Heart right ventricle (tissue), 16 donors: Measurements from ENCODE around the gene TMEM63A. TPM values are rescaled to one million over a fixed set of nuclear protein-coding genes. Genes with fewer than 3 reads are reported as not detected.
"Not testable (repeated sequence)": the region's sequence is repeated elsewhere in the genome, so short reads cannot be mapped to it uniquely, and the experiment has no call there.

Experiments used
- ATAC-seq, 8 donors: fragments of 200-7000 bp; cut with Tn5 transposase; one replicate each; pipeline ENCODE4 v1.9.1; 2020; ENCODE audit warnings: mild to moderate bottlenecking in 8 of 8, moderate library complexity in 8 of 8, moderate number of reproducible peaks in 1 of 8
- DNase-seq, 2 donors: peaks; one replicate each; pipeline ENCODE4 v3.0.0-alpha.2; 2020
- H3K27ac ChIP-seq, 10 donors: fragments of 200-600 bp; sonication (generic) in 2 of 10; one replicate each; pipeline versions ENCODE4 v1.5.0 to v1.8.0; 2020 to 2022; ENCODE audit warnings: mild to moderate bottlenecking in 3 of 10
- H3K27me3 ChIP-seq, 7 donors: fragments of 200-600 bp; one replicate each; pipeline ENCODE4 v1.8.0; 2021 to 2022; ENCODE audit warnings: mild to moderate bottlenecking in 2 of 7
- H3K36me3 ChIP-seq, 9 donors: fragments of 200-600 bp; sonication (generic) in 1 of 9; one replicate each; pipeline versions ENCODE4 v1.5.0 to v1.8.0; 2020 to 2022; ENCODE audit warnings: mild to moderate bottlenecking in 2 of 9
- H3K4me1 ChIP-seq, 9 donors: fragments of 200-600 bp; sonication (generic) in 1 of 9; one replicate each; pipeline versions ENCODE4 v1.5.0 to v1.8.0; 2020 to 2022; ENCODE audit warnings: mild to moderate bottlenecking in 4 of 9
- H3K4me3 ChIP-seq, 10 donors: fragments of 200-600 bp; sonication (generic) in 2 of 10; one replicate each; pipeline versions ENCODE4 v1.5.0 to v1.8.0; 2020 to 2022; ENCODE audit warnings: mild to moderate bottlenecking in 7 of 10, moderate library complexity in 2 of 10
- H3K9me3 ChIP-seq, 11 donors: fragments of 200-600 bp in 10 of 11; sonication (generic) in 2 of 11; one replicate each; pipeline versions ENCODE4 v1.5.0 to v1.8.0; 2013 to 2022; ENCODE audit warnings: mild to moderate bottlenecking in 2 of 11, control low read depth in 1 of 11, moderate library complexity in 1 of 11
- WGBS, 2 donors: extraction: QIAGEN DNeasy Blood & Tissue Kit; methylation state at CpG; one replicate each; pipeline ENCODE4 v1.1.7; 2013; ENCODE audit warnings: inconsistent platforms in 1 of 2; 5-methylcytosine and 5-hydroxymethylcytosine counted together
- intact Hi-C, 10 donors: fragments of 100-400 bp; cut with DNase I; formaldehyde crosslinking; loops; one replicate each; pipeline versions ENCODE4 v1.11.1 to v1.14.2; 2022
- polyA plus RNA-seq, 2 donors: library from polyadenylated mRNA; stranded (reverse); fragments of 200-250 nt; gene quantifications; one replicate each; pipeline ENCODE4 v1.2.3, GENCODE V29; 2013
- total RNA-seq, 10 donors: library from RNA; stranded (reverse); fragmentation: NEBNext Ultra II Directional in 3 of 10; extraction: Animal tissue kit (Norgen Biotek cat#: 25700) in 3 of 10; gene quantifications; one replicate each; pipeline versions ENCODE4 v1.2.1 to v1.2.4, GENCODE V29; 2021 to 2023
- TF ChIP-seq, protein P1 (sequence below), 9 donors: fragments of 200-600 bp; sonication (generic) in 2 of 9; IDR thresholded peaks; one replicate each; pipeline versions ENCODE4 v1.5.0 to v1.8.0; 2021 to 2022; ENCODE audit warnings: antibody characterized with exemption in 9 of 9, mild to moderate bottlenecking in 5 of 9, moderate library complexity in 1 of 9
- donor health status: Arrhythmogenic right ventricular cardiomyopathy.
- donor health status: ischemic (EF 13 %, LVEDD 7.1; RV severe dilation, severe dysfunction).
- donor health status: healthy with polysubstance abuse.
- donor health status: DM: no; HTN: yes; CAD: no.
- donor health status: DM: no; HTN: no; CAD: no.
- donor health status: ischemic (EF 25% LVEDD 6.9; RV normal size, moderate dysfunction).
- donor health status: ischemic (EF 25% LVEDD 5.7; RV mildly dilated, moderate dysfunction).
- donor health status: healthy.
- donor health status: DM: yes; HTN: yes; CAD: no.
- donor health status: Ischemic cardiomyopathy.
- donor health status: ischemic (EF 35%, LVEDD 5.7; RV mildly dilated, moderate dysfunction).
- donor health status: nonischemic (EF 11% LVEDD 7.7; RV severe dilation, severe dysfunction).
- donor health status: DM: yes; HTN: yes; CAD: no.
- donor health status: PGD.
- donor health status: ischemic (EF 29% LVEDD 5.4; RV normal size, mild dysfunction).
- donor health status: nonischemic (EF 23%, LVEDD 6.1; RV moderate dilation, normal function).

Gene TMEM63A
- total and polyA plus RNA-seq, 12 donors = 10.4 to 69.1 (median 24.7) TPM

DNA sequence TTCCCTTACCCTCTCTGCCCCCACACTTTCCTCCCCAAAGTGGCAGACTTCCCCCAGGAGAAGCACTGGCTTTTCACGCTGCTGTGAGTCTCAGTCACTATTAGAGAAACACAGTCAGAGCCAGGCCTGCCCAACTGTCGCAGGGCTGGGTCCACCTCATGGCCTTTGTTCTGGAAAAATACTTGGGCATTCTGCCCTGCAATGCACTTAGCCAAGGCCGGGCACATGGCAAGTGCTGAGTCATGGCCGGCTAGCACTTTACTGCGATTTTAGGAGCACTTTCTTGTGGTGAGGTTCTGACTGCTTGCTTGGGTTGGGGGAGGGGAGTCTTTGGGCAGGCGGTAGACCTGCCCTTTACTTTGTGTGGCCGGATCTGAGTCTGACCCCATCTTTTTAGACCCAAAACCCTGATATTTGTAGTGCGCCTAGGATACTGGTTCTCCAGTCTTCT is 64.5 kb downstream of the TMEM63A start:
- H3K4me3 ChIP-seq = peak overlapping the region in 3 of 10 donors; percentile 8 to 26 (median 23)
- peaks cover 0 to 18% (median 0%) of the 10 kb centered on the region in 9 donors for H3K36me3 ChIP-seq
- DNase-seq (peak; percentile 64 to 75), ATAC-seq (peak; percentile 35 to 87 (median 70))
- intact Hi-C loops = loop anchor here in 1 of 10 donors (2.0 kb wide), 1 partner anchor 17 kb away; no protein-coding TSS in a partner anchor
- H3K27me3 ChIP-seq = no peaks in the 10 kb centered on the region
- WGBS, 2 donors = 33 to 45% methylated on average over 8 of the region's 8 CpGs
- peaks cover 43 to 84% (median 72%) of the 10 kb centered on the region in 9 donors for H3K4me1 ChIP-seq
- TF ChIP-seq, protein P1, sequence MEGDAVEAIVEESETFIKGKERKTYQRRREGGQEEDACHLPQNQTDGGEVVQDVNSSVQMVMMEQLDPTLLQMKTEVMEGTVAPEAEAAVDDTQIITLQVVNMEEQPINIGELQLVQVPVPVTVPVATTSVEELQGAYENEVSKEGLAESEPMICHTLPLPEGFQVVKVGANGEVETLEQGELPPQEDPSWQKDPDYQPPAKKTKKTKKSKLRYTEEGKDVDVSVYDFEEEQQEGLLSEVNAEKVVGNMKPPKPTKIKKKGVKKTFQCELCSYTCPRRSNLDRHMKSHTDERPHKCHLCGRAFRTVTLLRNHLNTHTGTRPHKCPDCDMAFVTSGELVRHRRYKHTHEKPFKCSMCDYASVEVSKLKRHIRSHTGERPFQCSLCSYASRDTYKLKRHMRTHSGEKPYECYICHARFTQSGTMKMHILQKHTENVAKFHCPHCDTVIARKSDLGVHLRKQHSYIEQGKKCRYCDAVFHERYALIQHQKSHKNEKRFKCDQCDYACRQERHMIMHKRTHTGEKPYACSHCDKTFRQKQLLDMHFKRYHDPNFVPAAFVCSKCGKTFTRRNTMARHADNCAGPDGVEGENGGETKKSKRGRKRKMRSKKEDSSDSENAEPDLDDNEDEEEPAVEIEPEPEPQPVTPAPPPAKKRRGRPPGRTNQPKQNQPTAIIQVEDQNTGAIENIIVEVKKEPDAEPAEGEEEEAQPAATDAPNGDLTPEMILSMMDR (IDR thresholded peaks at IDR 0.05) = no peak
- no peaks in the 10 kb centered on the region for H3K9me3 ChIP-seq
- H3K27ac ChIP-seq = peak overlapping the region; percentile 70 to 97 (median 92)

DNA sequence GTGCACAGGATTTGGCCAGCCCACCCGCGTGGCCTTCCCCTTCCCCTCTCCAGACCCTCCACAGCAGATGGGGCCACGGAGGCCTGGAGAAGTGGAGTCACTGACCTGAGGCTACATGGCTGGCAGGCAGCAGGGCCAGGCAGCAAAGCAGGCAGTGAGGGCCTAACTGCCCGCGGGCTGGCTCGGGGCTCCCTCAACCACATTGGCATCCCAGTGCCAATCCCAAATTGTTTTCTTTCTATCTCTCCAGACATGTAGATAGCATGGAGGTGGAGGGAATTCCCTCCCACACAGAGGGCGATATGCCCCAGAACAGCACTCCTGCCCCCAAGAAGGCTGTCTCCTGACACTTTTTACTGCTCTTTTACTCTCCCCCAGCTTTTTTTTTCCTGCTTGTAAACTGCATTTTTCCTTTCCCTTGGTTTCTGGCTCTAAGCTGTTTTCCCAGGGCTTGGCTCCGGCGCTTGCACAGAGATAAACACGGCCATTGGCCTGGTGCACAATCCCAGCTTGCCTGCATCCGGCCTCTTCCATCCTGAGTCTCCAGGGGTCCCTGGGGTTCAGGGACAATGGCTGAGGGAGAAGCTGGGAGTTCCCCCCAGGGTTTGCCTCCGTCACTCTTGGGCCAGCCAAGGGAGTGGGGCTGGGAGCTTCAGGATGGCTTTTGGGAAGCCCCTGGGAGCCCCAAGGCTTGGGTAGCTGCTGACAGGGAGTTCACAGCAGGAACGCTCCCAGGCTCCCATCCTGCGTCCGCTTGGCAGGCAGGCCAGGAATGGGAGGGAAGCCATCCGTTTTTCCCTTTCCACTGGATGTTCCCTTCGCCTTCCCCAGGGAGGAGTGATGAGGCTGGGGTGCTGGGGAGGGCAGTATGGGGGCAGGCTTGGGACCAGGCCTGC is 65.3 kb downstream of the TMEM63A start:
- DNase-seq (peak; percentile 85 to 86), ATAC-seq (peak; percentile 68 to 78 (median 74))
- peak overlapping the region in 6 of 10 donors; percentile 2 to 26 (median 16) for H3K4me3 ChIP-seq
- H3K36me3 ChIP-seq = peaks cover 0 to 10% (median 0%) of the 10 kb centered on the region in 9 donors
- WGBS, 2 donors = 33 to 37% methylated on average over 17 of the region's 17 CpGs
- peak overlapping the region; percentile 70 to 97 (median 92) for H3K27ac ChIP-seq
- TF ChIP-seq, protein P1 (IDR thresholded peaks at IDR 0.05) = no peak
- no peaks in the 10 kb centered on the region for H3K9me3 ChIP-seq
- no peaks in the 10 kb centered on the region for H3K27me3 ChIP-seq
- H3K4me1 ChIP-seq = peaks cover 45 to 87% (median 72%) of the 10 kb centered on the region in 9 donors
- intact Hi-C loops = loop anchor here in 1 of 10 donors (2.0 kb wide), 1 partner anchor 18 kb away; no protein-coding TSS in a partner anchor

DNA sequence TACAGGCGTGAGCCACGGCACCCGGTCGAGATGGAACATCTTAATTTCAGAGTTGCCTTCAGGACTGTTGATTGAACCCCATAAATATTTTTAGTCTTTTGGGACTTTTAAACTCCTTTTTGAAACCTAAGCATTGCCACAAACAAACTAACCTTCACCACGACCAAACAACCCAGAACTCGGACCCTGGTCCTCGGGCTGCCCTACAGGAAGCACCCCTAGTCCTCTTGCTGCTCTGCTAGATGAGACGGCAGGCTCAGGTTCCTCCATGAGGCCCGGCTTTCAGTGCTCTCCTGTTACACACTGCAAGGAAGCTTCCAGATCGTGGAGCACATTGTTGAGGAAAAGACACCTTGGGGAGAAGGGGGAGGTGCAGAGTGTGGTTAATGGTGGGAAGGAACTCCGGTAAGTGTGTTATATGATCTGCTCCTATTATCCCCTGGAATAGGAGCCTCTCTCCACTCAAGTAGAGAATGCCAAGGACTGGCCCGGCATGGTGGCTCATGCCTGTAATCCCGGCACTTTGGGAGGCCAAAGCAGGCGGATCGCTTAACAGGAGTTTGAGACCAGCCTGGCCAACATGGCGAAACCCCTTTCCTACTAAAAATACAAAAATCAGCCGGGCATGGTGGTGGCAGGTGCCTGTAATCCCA is 66.5 kb downstream of the TMEM63A start:
- Histone ChIP-seq H3K27ac (peak overlapping the region; percentile 70 to 97 (median 90)), H3K9me3 (no peaks in the 10 kb centered on the region), H3K36me3 (peaks cover 0 to 8% (median 0%) of the 10 kb centered on the region in 9 donors), H3K27me3 (no peaks in the 10 kb centered on the region), H3K4me3 (no peak overlapping the region), H3K4me1 (peaks cover 46 to 95% (median 83%) of the 10 kb centered on the region in 9 donors)
- DNase-seq (no peak), ATAC-seq (no peak)
- TF ChIP-seq, protein P1 (IDR thresholded peaks at IDR 0.05) = no peak
- intact Hi-C loops = loop anchor here in 1 of 10 donors (2.0 kb wide), 1 partner anchor 19 kb away; no protein-coding TSS in a partner anchor
- WGBS, 2 donors = 87 to 92% methylated on average over 17 of the region's 17 CpGs

DNA sequence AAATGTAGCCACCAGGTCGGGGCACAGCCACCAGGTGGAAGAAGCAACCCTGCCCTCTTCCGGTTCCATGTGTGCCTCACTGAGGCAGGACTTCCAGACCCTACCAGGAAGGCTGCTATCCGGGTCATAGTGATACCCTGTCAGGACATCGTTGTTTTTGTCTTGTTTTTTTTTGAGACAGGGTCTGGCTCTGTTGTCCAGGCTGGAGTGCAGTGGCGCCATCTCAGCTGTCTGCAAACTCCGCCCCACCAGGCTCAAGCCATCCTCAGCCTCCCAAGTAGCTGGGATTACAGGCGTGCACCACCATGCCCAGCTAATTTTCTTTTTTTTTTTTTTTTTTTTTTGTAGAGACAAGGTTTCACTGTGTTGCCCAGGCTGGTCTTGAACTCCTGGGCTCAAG is 67.1 kb downstream of the TMEM63A start:
- H3K9me3 ChIP-seq, intact Hi-C loops, H3K4me3 ChIP-seq, ATAC-seq, H3K27me3 ChIP-seq, H3K36me3 ChIP-seq, DNase-seq: not testable (repeated sequence)
- Histone ChIP-seq H3K4me1 (peaks cover 43 to 95% (median 83%) of the 10 kb centered on the region in 9 donors), H3K27ac (peak overlapping the region in 9 of 10 donors; percentile 71 to 97 (median 90))
- WGBS, 2 donors = 93% methylated on average over 6 to 7 of the region's 7 CpGs
